ENCODE data around the gene MED31. TPM values are rescaled to one million over a fixed set of nuclear protein-coding genes. Genes with fewer than 3 reads are reported as not detected.

Gene MED31
- total and polyA plus RNA-seq, 2 of the 13 experiments (the other 11 are each of a cell fraction or from before 2014, with no cell fraction given) = 19.0 to 20.9 TPM

- TF ChIP-seq ZNF691 (CRISPR knock-in tag; IDR thresholded peaks at IDR 0.05; ENCODE audit: borderline replicate concordance, low read depth) (0 out of 2 replicates have a peak, but pooled peaks have one; percentile 47), CBFB (CRISPR knock-in tag; IDR thresholded peaks at IDR 0.05) (no peak), ZBTB49 (CRISPR knock-in tag; IDR thresholded peaks at IDR 0.05; ENCODE audit: borderline replicate concordance) (no peak), ZXDC (CRISPR knock-in tag; IDR thresholded peaks at IDR 0.05) (no peak), ISL2 (CRISPR knock-in tag; IDR thresholded peaks at IDR 0.05) (peak; percentile 88), ZNF292 (CRISPR knock-in tag; IDR thresholded peaks at IDR 0.05; ENCODE audit: borderline replicate concordance, low read depth) (no peak), ZNF275 (CRISPR knock-in tag; IDR thresholded peaks at IDR 0.05; ENCODE audit: borderline replicate concordance) (no peak), ZNF83 (CRISPR knock-in tag; IDR thresholded peaks at IDR 0.05; ENCODE audit: borderline replicate concordance) (no peak; the same call in 1 of the 2 replicates), PRDM4 (CRISPR knock-in tag; IDR thresholded peaks at IDR 0.05; ENCODE audit: borderline replicate concordance) (no peak), RAD51 (IDR thresholded peaks at IDR 0.05; ENCODE audit: borderline replicate concordance) (no peak), SCMH1 (CRISPR knock-in tag; IDR thresholded peaks at IDR 0.05; ENCODE audit: borderline replicate concordance) (no peak), MXD1 (CRISPR knock-in tag; IDR thresholded peaks at IDR 0.05) (no peak), ZNF878 (CRISPR knock-in tag; IDR thresholded peaks at IDR 0.05) (no peak), SNAI1 (CRISPR knock-in tag; IDR thresholded peaks at IDR 0.05; ENCODE audit: borderline replicate concordance) (no peak), FOXP4 (CRISPR knock-in tag; IDR thresholded peaks at IDR 0.05) (peak; percentile 76), ZBTB20 (CRISPR knock-in tag; IDR thresholded peaks at IDR 0.05; ENCODE audit: borderline replicate concordance, low read depth) (peak; percentile 76)
These were observed 31.8 kb upstream of the MED31 start (continued) for GRCh38 chr17:6683081-6683684.

Data from HepG2 (cell line).